GM19438 (cell line): ENCODE measurements around the gene ARHGEF4.
"Not testable (repeated sequence)": the region's sequence is repeated elsewhere in the genome, so short reads cannot be mapped to it uniquely, and the experiment has no call there.

Experiments used
- ATAC-seq: cut with Tn5 transposase; IDR thresholded peaks from one replicate; pipeline ENCODE4 v1.9.1; 2021; ENCODE audit warnings: low read depth; ENCODE audit not compliant: unreplicated experiment

ARHGEF4 gene

GRCh38 chr2:130963849-130964793 lies 127.4 kb downstream of the ARHGEF4 start:
- no peak for ATAC-seq

GRCh38 chr2:130964931-130965330 lies 128.2 kb downstream of the ARHGEF4 start:
- ATAC-seq, result no peak

GRCh38 chr2:130966149-130966774 lies 129.5 kb downstream of the ARHGEF4 start:
- ATAC-seq, result no peak

- no peak for ATAC-seq
Measured at GRCh38 chr2:130966775-130967490, 130.2 kb downstream of the ARHGEF4 start.

GRCh38 chr2:130972410-130972809 lies 135.7 kb downstream of the ARHGEF4 start:
- peak; percentile 94 for ATAC-seq

- ATAC-seq, result no peak
Measured at GRCh38 chr2:130975729-130976128, 139.0 kb downstream of the ARHGEF4 start.

- no peak for ATAC-seq
Measured at GRCh38 chr2:130976591-130977237, 140.0 kb downstream of the ARHGEF4 start.

GRCh38 chr2:130977461-130978050 lies 140.8 kb downstream of the ARHGEF4 start:
- ATAC-seq, result no peak

- ATAC-seq, result no peak
Measured at GRCh38 chr2:130981667-130982066, 145.0 kb downstream of the ARHGEF4 start.

GRCh38 chr2:130985206-130985780 lies 148.6 kb downstream of the ARHGEF4 start:
- ATAC-seq, result no peak

- ATAC-seq, result no peak
Measured at GRCh38 chr2:130985831-130986649, 149.3 kb downstream of the ARHGEF4 start.

- no peak for ATAC-seq
Measured at GRCh38 chr2:130986890-130987493, 150.3 kb downstream of the ARHGEF4 start.

GRCh38 chr2:130987519-130988425 lies 151.1 kb downstream of the ARHGEF4 start:
- ATAC-seq, result no peak

- ATAC-seq, result not testable (repeated sequence)
Measured at GRCh38 chr2:130991446-130991845, 154.7 kb downstream of the ARHGEF4 start.

GRCh38 chr2:130992003-130992402 lies 155.3 kb downstream of the ARHGEF4 start:
- ATAC-seq, result not testable (repeated sequence)

- no peak for ATAC-seq
Measured at GRCh38 chr2:130996691-130997090, 160.0 kb downstream of the ARHGEF4 start.

GRCh38 chr2:130997198-130997597 lies 160.5 kb downstream of the ARHGEF4 start:
- ATAC-seq, result no peak

GRCh38 chr2:130998561-130998960 lies 161.8 kb downstream of the ARHGEF4 start:
- no peak for ATAC-seq
